T-helper 1 cell treated with Interleukin-12 subunit alpha and Interleukin-12 subunit beta and Interleukin-4 antibody, amounts not matched to agents 30 ng/mL and 1 ng/mL, for 36 hours (primary cell): ENCODE measurements around the gene NLRP5. TPM values are rescaled to one million over a fixed set of nuclear protein-coding genes. Genes with fewer than 3 reads are reported as not detected.

Experiments used
- intact Hi-C: fragments of 100-400 bp; cut with micrococcal nuclease; formaldehyde crosslinking; loops from one replicate; pipeline ENCODE4 v1.15.1; 2024
- total RNA-seq: library from RNA; stranded (reverse); gene quantifications from 2 replicates; pipeline ENCODE4 v1.2.3, GENCODE V29; 2022

The NLRP5 gene
- total RNA-seq, 1 donor from 2014 or later: not detected

- intact Hi-C loops: no loop called here
These were observed 84.6 kb downstream of the NLRP5 start for GRCh38 chr19:56071151-56071550.

- intact Hi-C loops: no loop called here
These were observed 89.9 kb downstream of the NLRP5 start for GRCh38 chr19:56076498-56076897.

GRCh38 chr19:56079609-56080008 is 93.0 kb downstream of the NLRP5 start:
- intact Hi-C loops: loop anchor here (1.0 to 5.0 kb wide), 2 partner anchors 93 to 173 kb away; no protein-coding TSS in a partner anchor

- intact Hi-C loops: loop anchor here (1.0 to 5.0 kb wide), 3 partner anchors 91 to 252 kb away; no protein-coding TSS in a partner anchor
These were observed 94.3 kb downstream of the NLRP5 start for GRCh38 chr19:56080669-56081401.

GRCh38 chr19:56083668-56084067 is 97.1 kb downstream of the NLRP5 start:
- intact Hi-C loops: loop anchor here (5.0 kb wide), 1 partner anchor 169 kb away; no protein-coding TSS in a partner anchor

- intact Hi-C loops: loop anchor here (5.0 kb wide), 1 partner anchor 167 kb away; no protein-coding TSS in a partner anchor
These were observed 98.4 kb downstream of the NLRP5 start for GRCh38 chr19:56084835-56085536.

- intact Hi-C loops: no loop called here
These were observed 99.1 kb downstream of the NLRP5 start for GRCh38 chr19:56085571-56086275.

- intact Hi-C loops: no loop called here
These were observed 100.3 kb downstream of the NLRP5 start for GRCh38 chr19:56086671-56087430.

- intact Hi-C loops: no loop called here
These were observed 101.3 kb downstream of the NLRP5 start for GRCh38 chr19:56087647-56088496.

GRCh38 chr19:56088497-56089215 is 102.1 kb downstream of the NLRP5 start:
- intact Hi-C loops: no loop called here

- intact Hi-C loops: no loop called here
These were observed 102.8 kb downstream of the NLRP5 start for GRCh38 chr19:56089344-56089743.

GRCh38 chr19:56091066-56091490 is 104.5 kb downstream of the NLRP5 start:
- intact Hi-C loops: no loop called here

- intact Hi-C loops: no loop called here
These were observed 105.4 kb downstream of the NLRP5 start for GRCh38 chr19:56091751-56092546.

- intact Hi-C loops: no loop called here
These were observed 106.4 kb downstream of the NLRP5 start for GRCh38 chr19:56092685-56093631.

GRCh38 chr19:56094449-56094848 is 107.9 kb downstream of the NLRP5 start:
- intact Hi-C loops: no loop called here

- intact Hi-C loops: no loop called here
These were observed 110.1 kb downstream of the NLRP5 start for GRCh38 chr19:56096665-56097064.

GRCh38 chr19:56097306-56097705 is 110.7 kb downstream of the NLRP5 start:
- intact Hi-C loops: no loop called here

- intact Hi-C loops: no loop called here
These were observed 111.2 kb downstream of the NLRP5 start for GRCh38 chr19:56097776-56098175.
